Activated CD4-positive, alpha-beta T cell treated with anti-CD3 and anti-CD28 coated beads, Interleukin-2, amount 50 U/mL, for 16 hours (primary cell): ENCODE measurements around the gene KRTAP5-3.
"Not testable (repeated sequence)": the region's sequence is repeated elsewhere in the genome, so short reads cannot be mapped to it uniquely, and the experiment has no call there.

Experiments used
- DNase-seq: peaks from one replicate; pipeline ENCODE4 v3.0.0-alpha.2; 2020

The KRTAP5-3 gene

DNA sequence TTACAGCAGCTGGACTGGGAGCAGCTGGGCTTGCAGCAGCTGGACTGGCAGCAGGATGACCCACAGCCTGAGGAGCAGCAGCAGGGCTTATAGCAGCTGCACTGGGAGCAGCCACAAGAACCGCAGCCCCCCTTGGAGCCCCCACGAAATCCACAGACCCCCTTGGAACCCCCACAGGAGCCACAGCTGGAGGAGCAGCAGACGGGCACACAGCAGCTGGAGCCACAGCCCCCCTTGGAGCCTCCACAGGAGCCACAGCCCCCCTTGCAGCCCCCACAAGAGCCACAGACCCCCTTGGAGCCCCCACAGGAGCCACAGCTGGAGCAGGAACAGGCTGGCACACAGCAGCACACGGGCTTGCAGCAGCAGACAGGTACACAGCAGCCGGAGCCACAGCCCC lies 362 bp downstream of the KRTAP5-3 start:
- DNase-seq = not testable (repeated sequence)

- not testable (repeated sequence) for DNase-seq
Measured at GRCh38 chr11:1607156-1607845, 962 bp downstream of the KRTAP5-3 start.

- DNase-seq = peak; percentile 50
Measured at GRCh38 chr11:1605923-1606322, 2.3 kb downstream of the KRTAP5-3 start.

DNA sequence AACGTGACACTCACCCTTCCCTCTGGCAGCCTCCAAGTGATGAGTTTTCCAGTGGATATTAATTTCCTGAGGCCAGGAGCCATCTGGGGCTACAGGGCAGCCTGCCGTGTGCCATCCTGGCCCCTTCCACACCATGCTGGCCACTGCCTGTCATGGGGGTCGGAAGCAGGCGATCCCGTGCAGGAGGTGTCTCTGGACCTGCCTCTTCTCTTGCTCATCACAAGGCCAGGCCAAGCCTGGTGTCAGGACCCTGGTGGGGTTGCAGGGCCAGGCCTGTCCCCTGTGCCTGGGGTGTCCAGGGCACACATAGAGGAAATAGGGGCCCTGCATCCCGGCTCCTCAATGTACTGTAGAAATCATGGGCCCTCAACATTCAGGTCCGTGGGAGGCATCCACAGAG lies 3.6 kb downstream of the KRTAP5-3 start:
- DNase-seq = no peak

DNA sequence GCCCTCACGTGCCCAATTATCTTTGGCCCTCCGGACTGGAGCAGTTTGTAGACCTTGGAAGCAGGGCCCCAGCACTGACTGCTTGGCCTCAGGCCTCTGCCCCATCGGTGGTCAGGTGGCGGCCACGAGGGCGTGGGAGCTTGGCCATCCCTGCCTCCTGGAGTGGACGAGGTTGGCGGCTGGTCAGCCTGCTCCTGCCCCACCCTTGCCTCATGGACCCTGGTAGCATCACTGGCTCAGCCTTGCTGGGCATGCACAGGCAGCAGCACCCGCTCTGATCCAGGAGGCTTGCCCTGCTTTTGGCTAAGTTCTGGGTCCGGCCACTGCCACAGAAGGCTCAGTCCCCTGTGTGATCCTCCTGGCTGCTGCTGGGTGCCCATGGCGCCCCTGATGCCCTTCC lies 4.1 kb downstream of the KRTAP5-3 start:
- DNase-seq = no peak

DNA sequence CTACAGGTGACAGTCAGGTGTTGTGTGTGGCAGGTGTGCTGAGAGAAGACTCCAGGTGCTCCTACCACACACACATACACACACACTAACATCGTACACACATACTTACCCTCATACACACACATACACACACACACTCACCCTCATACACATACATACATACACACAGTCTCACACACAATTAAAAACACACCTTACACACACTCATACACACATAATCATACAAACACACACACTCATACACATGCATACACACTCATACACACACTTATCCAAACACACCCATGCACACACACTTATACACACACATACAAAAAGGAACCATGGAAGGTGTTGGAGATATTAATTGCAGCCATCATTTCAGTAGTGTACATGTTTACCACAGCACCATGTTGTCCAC lies 4.6 kb downstream of the KRTAP5-3 start:
- no peak for DNase-seq

DNA sequence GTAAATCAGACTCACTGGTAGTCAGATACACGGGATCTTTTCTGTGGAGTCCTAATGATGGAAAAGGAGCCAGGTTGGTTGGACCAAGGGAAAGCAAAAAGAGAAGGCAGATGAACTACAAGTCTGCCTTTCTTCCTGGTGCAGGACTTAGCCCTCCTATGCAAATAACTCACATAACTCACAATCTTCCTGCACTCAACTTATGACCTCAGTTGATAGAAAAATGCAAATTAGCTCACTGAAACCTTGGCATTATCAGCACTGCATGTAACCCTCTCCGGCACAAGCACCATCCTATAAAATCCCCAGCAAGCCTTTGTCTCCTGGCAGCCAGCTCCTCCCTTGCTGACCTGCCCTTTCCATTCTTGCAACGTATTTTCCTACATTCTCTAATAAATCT lies 6.6 kb downstream of the KRTAP5-3 start:
- not testable (repeated sequence) for DNase-seq

DNA sequence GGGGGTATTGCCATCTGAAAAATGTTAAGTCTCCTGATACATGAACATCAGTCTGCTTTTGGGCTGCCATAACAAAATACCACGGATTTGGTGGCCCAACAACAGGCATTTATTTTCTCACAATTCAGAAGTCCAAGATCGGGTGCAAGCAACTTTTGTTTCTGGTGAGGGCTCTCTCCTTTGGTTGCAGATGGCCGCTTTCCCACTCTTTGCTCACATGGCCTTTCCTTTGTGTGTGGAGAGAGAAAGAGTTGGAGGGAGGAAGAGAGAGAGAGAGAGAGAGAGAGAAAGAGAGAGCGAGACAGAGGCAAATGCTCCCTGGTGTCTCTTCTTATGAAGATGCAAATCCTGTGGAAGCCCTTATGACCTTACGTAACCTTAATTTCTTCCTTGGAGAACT lies 7.6 kb downstream of the KRTAP5-3 start:
- DNase-seq = no peak

DNA sequence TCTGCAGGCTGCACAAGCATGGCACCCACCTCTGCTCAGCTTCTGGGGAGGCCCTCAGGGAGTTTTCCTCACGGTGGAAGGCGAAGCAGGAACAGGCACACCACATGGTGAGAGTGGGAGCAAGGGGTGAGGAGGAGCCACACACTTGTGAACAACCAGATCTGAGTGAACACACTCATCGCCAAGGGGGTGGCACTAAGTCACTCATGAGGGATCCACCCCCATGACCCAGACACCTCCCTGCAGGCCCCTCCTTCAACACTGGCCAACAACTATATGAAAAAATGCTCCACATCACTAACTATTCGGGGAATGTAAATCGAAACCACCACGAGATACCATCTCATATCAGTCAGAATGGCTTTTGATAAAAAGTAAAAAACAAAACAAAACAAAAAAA lies 9.4 kb downstream of the KRTAP5-3 start:
- DNase-seq = no peak

- not testable (repeated sequence) for DNase-seq
Measured at GRCh38 chr11:1598406-1598805, 9.9 kb downstream of the KRTAP5-3 start.

GRCh38 chr11:1597994-1598380 lies 10.3 kb downstream of the KRTAP5-3 start, which contains the start of gene KRTAP5-2:
Gene KRTAP5-2, minus strand, starts transcription at chr11:1598294. Its CDS starts 44 bp downstream, at chr11:1598250.
- no peak for DNase-seq

- DNase-seq = no peak
Measured at GRCh38 chr11:1597331-1597993, 10.8 kb downstream of the KRTAP5-3 start.

GRCh38 chr11:1596576-1597121 lies 11.6 kb downstream of the KRTAP5-3 start:
- not testable (repeated sequence) for DNase-seq

- not testable (repeated sequence) for DNase-seq
Measured at GRCh38 chr11:1595994-1596575, 12.2 kb downstream of the KRTAP5-3 start.

- no peak for DNase-seq
Measured at GRCh38 chr11:1592628-1593027, 15.6 kb downstream of the KRTAP5-3 start.

GRCh38 chr11:1589996-1590395 lies 18.3 kb downstream of the KRTAP5-3 start:
- DNase-seq = no peak

GRCh38 chr11:1589191-1589963 lies 18.9 kb downstream of the KRTAP5-3 start:
- DNase-seq = peak; percentile 32

- DNase-seq = no peak
Measured at GRCh38 chr11:1586699-1587098, 21.6 kb downstream of the KRTAP5-3 start.

DNA sequence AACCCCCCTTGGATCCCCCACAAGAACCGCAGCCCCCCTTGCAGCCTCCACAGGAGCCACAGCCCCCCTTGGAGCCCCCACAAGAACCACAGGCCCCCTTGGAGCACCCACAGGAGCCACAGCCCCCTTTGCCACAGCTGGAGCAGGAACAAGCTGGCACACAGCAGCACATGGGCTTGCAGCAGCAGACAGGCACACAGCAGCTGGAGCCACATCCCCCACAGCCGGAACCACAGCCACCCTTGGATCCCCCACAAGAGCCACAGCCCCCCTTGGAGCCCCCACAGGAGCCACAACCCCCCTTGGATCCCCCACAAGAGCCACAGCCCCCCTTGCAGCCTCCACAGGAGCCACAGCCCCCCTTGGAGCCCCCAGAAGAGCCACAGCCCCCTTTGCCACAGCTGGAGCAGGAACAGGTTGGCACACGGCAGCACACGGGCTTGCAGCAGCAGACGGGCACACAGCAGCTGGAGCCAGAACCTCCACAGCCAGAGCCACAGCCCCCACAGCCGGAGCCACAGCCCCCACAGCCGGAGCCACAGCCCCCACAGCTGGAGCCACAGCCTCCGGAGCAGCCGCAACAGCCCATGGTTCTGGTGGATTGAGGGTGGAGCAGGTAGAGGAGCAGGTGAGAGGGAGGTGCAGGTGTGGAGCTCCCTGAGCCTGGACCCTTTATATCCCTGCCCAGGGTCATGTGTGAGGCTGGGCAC lies 23.4 kb downstream of the KRTAP5-3 start, which contains the start of gene KRTAP5-1:
TSS of gene KRTAP5-1 (minus strand) at position 623 of the 710 bp plus-strand sequence. CDS start at position 589, 34 bp downstream.
- not testable (repeated sequence) for DNase-seq

DNA sequence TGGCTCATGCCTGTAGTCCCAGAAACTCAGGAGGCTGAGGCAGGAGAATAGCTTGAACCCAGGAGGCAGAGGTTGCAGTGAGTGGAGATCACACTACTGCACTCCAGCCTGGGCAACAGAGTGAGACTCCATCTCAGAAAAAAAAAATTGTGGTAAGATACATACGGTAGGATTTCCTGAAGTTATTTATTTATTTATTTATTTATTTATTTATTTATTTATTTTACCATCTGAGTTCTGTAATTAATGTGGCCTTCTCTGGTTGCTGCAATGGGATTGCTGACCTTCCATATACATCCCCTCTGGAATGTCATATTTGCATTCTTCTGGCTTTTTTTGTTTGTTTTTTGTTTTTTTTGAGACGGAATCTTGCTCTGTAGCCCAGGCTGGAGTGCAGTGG lies 25.4 kb downstream of the KRTAP5-3 start:
- DNase-seq = not testable (repeated sequence)

- no peak for DNase-seq
Measured at GRCh38 chr11:1581976-1582375, 26.3 kb downstream of the KRTAP5-3 start.

- no peak for DNase-seq
Measured at GRCh38 chr11:1576825-1577224, 31.4 kb downstream of the KRTAP5-3 start.
